ENCODE measurements around the gene ANKMY1. TPM values are rescaled to one million over a fixed set of nuclear protein-coding genes. Genes with fewer than 3 reads are reported as not detected.

ANKMY1 gene
- total and polyA plus RNA-seq, 4 donors: 9.3 to 34.8 (median 14.8) TPM

GRCh38 chr2:240593703-240594451 lies 36.1 kb upstream of the ANKMY1 start:
- peak in 1 of 3 donors; percentile 58 for DNase-seq

GRCh38 chr2:240593026-240593702 lies 35.4 kb upstream of the ANKMY1 start:
- WGBS, 2 donors: 94 to 95% methylated on average over 20 of the region's 20 CpGs
- DNase-seq (no peak), ATAC-seq (ENCODE audit: insufficient read depth, low FRiP score) (no peak)
- Histone ChIP-seq H3K36me3 (ENCODE audit: control insufficient read depth in 4 of 4, insufficient read depth in 4 of 4, low read length in 4 of 4) (peaks cover 0 to 64% (median 4%) of the 10 kb centered on the region in 4 donors), H3K27ac (ENCODE audit: low read depth in 1 of 2, low read length in 1 of 2) (no peak overlapping the region), H3K27me3 (ENCODE audit: control insufficient read depth in 3 of 3, insufficient read depth in 3 of 3, low read length in 2 of 3) (no peaks in the 10 kb centered on the region), H3K4me1 (ENCODE audit: control insufficient read depth in 5 of 5, insufficient read depth in 5 of 5, low read length in 5 of 5) (peaks cover 0 to 19% (median 0%) of the 10 kb centered on the region in 5 donors), H3K9me3 (ENCODE audit: control insufficient read depth in 4 of 4, insufficient read depth in 3 of 4, low read length in 3 of 4) (no peaks in the 10 kb centered on the region), H3K4me3 (no peak overlapping the region), H3K9ac (ENCODE audit: insufficient read depth in 1 of 2, low read length in 2 of 2) (no peak overlapping the region)
- no peak for TF ChIP-seq CTCF (IDR thresholded peaks at IDR 0.05; ENCODE audit: control extremely low read depth, extremely low read depth)

More at GRCh38 chr2:240593703-240594451, 36.1 kb upstream of the ANKMY1 start:
- Histone ChIP-seq H3K36me3 (ENCODE audit: control insufficient read depth in 4 of 4, insufficient read depth in 4 of 4, low read length in 4 of 4) (peaks cover 0 to 70% (median 4%) of the 10 kb centered on the region in 4 donors), H3K27me3 (ENCODE audit: control insufficient read depth in 3 of 3, insufficient read depth in 3 of 3, low read length in 2 of 3) (no peaks in the 10 kb centered on the region), H3K27ac (ENCODE audit: low read depth in 1 of 2, low read length in 1 of 2) (no peak overlapping the region), H3K9ac (ENCODE audit: insufficient read depth in 1 of 2, low read length in 2 of 2) (no peak overlapping the region), H3K4me3 (no peak overlapping the region), H3K4me1 (ENCODE audit: control insufficient read depth in 5 of 5, insufficient read depth in 5 of 5, low read length in 5 of 5) (peaks cover 0 to 16% (median 0%) of the 10 kb centered on the region in 5 donors), H3K9me3 (ENCODE audit: control insufficient read depth in 4 of 4, insufficient read depth in 3 of 4, low read length in 3 of 4) (no peaks in the 10 kb centered on the region)
- 92 to 96% methylated on average over 17 to 19 of the region's 19 CpGs for WGBS, 2 donors
- no peak for TF ChIP-seq CTCF (IDR thresholded peaks at IDR 0.05; ENCODE audit: control extremely low read depth, extremely low read depth)
- no peak for ATAC-seq (ENCODE audit: insufficient read depth, low FRiP score)

- 95 to 97% methylated on average over 13 of the region's 13 CpGs for WGBS, 2 donors
- no peaks in the 10 kb centered on the region for H3K9me3 ChIP-seq (ENCODE audit: control insufficient read depth in 4 of 4, insufficient read depth in 3 of 4, low read length in 3 of 4)
- peaks cover 0 to 53% (median 4%) of the 10 kb centered on the region in 4 donors for H3K36me3 ChIP-seq (ENCODE audit: control insufficient read depth in 4 of 4, insufficient read depth in 4 of 4, low read length in 4 of 4)
- ATAC-seq (ENCODE audit: insufficient read depth, low FRiP score) (no peak), DNase-seq (no peak)
- peaks cover 0 to 30% (median 7%) of the 10 kb centered on the region in 5 donors for H3K4me1 ChIP-seq (ENCODE audit: control insufficient read depth in 5 of 5, insufficient read depth in 5 of 5, low read length in 5 of 5)
- H3K27me3 ChIP-seq (ENCODE audit: control insufficient read depth in 3 of 3, insufficient read depth in 3 of 3, low read length in 2 of 3): no peaks in the 10 kb centered on the region
- TF ChIP-seq CTCF (IDR thresholded peaks at IDR 0.05; ENCODE audit: control extremely low read depth, extremely low read depth): no peak
- no peak overlapping the region for H3K9ac ChIP-seq (ENCODE audit: insufficient read depth in 1 of 2, low read length in 2 of 2)
- H3K4me3 ChIP-seq: no peak overlapping the region
- H3K27ac ChIP-seq (ENCODE audit: low read depth in 1 of 2, low read length in 1 of 2): no peak overlapping the region
These were observed 34.0 kb upstream of the ANKMY1 start for GRCh38 chr2:240591784-240592183.
